ENCODE measurements around the gene MAPRE3.

Gene MAPRE3

DNA sequence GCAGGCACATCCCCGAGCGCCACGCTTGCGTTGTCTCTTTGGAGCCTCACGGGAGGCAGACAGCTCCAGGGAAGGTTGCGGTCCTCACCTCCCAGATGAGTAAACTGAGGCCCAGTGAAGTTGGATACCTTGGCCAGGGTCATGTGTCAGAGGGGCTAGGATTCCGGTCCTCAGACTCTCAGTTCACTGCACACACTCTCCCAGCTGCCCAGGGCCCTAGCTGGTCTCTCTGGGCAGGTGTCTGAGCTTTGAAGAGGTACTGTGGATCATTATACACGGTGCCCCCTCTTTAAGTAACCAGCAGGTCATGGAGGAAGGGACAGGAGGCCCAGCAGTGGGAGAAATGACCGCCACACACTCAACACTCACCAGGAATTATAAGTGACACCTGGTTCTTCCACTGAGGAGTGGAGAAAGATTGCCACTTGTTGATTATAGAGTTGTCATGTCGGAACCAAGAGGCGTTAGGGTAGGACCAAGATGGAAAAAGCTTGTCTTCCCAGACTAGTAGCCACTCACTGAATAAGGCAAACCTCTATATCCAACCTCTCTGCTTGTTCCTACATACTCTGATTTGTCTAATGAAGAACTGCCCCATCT lies 62.9 kb downstream of the MAPRE3 start:
- Histone ChIP-seq H2AFZ (ENCODE audit: low read depth, low read length, severe bottlenecking) (peak overlapping the region; percentile 40), H3K9ac (ENCODE audit: low read length) (peak overlapping the region; percentile 95), H3K36me3 (ENCODE audit: low read length) (no peaks in the 10 kb centered on the region), H3K4me3 (ENCODE audit: insufficient read depth, low read length, poor library complexity, severe bottlenecking) (peak overlapping the region; percentile 91), H3K4me2 (ENCODE audit: low read depth, low read length, poor library complexity, severe bottlenecking) (peak overlapping the region; percentile 97), H4K20me1 (ENCODE audit: low read depth, low read length) (no peaks in the 10 kb centered on the region), H3K79me2 (ENCODE audit: insufficient read depth, low read length) (peaks cover 16% of the 10 kb centered on the region), H3K9me3 (ENCODE audit: insufficient read depth, low read length) (no peaks in the 10 kb centered on the region), H3K9me2 (replicated peaks; ENCODE audit: insufficient read depth, low read length) (no peaks in the 10 kb centered on the region), H3K27ac (ENCODE audit: low read depth, low read length) (0 out of 2 replicates have a peak overlapping the region, but pooled peaks have one; percentile 29), H3F3A (ENCODE audit: insufficient read depth) (no peaks in the 10 kb centered on the region), H3K27me3 (ENCODE audit: low read length) (no peaks in the 10 kb centered on the region)
- no peak for TF ChIP-seq CTCF (IDR thresholded peaks at IDR 0.05; ENCODE audit: insufficient read depth, low read length, poor library complexity, severe bottlenecking)
- TF ChIP-seq EZH2phosphoT487 (conservative IDR thresholded peaks at IDR 0.05; ENCODE audit: low read length) = no peak

- Histone ChIP-seq H3K9me3 (ENCODE audit: insufficient read depth, low read length) (no peaks in the 10 kb centered on the region), H3K9ac (ENCODE audit: low read length) (no peak overlapping the region), H3K27ac (ENCODE audit: low read depth, low read length) (no peak overlapping the region), H2AFZ (ENCODE audit: low read depth, low read length, severe bottlenecking) (no peak overlapping the region), H3K27me3 (ENCODE audit: low read length) (no peaks in the 10 kb centered on the region), H3K9me2 (replicated peaks; ENCODE audit: insufficient read depth, low read length) (no peaks in the 10 kb centered on the region), H3K4me3 (ENCODE audit: insufficient read depth, low read length, poor library complexity, severe bottlenecking) (no peak overlapping the region), H3K36me3 (ENCODE audit: low read length) (no peaks in the 10 kb centered on the region), H3F3A (ENCODE audit: insufficient read depth) (no peaks in the 10 kb centered on the region), H3K4me2 (ENCODE audit: low read depth, low read length, poor library complexity, severe bottlenecking) (no peak overlapping the region), H4K20me1 (ENCODE audit: low read depth, low read length) (no peaks in the 10 kb centered on the region), H3K79me2 (ENCODE audit: insufficient read depth, low read length) (peaks cover 13% of the 10 kb centered on the region)
- TF ChIP-seq EZH2phosphoT487 (conservative IDR thresholded peaks at IDR 0.05; ENCODE audit: low read length) (no peak), CTCF (IDR thresholded peaks at IDR 0.05; ENCODE audit: insufficient read depth, low read length, poor library complexity, severe bottlenecking) (no peak)
Measured at GRCh38 chr2:27038012-27038411, 67.6 kb downstream of the MAPRE3 start.

DNA sequence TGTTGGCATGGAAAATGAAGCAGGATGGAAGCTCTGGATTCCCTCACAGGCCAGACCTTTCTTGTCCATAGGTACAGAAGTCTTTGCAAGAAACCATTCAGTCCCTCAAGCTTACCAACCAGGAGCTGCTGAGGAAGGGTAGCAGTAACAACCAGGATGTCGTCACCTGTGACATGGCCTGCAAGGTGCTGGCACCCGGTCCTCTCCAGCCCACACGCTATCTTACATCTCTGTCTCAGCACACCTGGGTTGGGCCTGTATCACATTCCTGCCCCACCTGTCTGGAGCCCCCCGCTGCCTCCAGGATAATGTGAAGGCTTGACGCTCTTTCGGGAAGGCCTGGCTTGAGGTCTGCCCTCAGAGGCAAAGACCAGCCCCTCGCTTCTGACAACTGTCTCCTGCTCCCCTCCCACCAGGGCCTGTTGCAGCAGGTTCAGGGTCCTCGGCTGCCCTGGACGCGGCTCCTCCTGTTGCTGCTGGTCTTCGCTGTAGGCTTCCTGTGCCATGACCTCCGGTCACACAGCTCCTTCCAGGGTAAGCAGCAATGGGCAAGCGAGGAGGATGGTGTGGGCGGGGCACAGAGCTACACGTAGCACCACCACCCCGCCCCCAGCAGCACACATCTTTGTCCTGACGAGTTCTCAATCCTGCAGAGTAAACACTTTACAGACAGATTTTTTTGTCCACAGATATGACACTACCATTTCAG lies 68.3 kb downstream of the MAPRE3 start:
- no peak overlapping the region for H3K4me3 ChIP-seq (ENCODE audit: insufficient read depth, low read length, poor library complexity, severe bottlenecking)
- H3K9ac ChIP-seq (ENCODE audit: low read length) = no peak overlapping the region
- no peak for TF ChIP-seq CTCF (IDR thresholded peaks at IDR 0.05; ENCODE audit: insufficient read depth, low read length, poor library complexity, severe bottlenecking)
- TF ChIP-seq EZH2phosphoT487 (conservative IDR thresholded peaks at IDR 0.05; ENCODE audit: low read length) = no peak

More for the DNA sequence above, 68.3 kb downstream of the MAPRE3 start:
- no peak overlapping the region for H2AFZ ChIP-seq (ENCODE audit: low read depth, low read length, severe bottlenecking)
- no peaks in the 10 kb centered on the region for H4K20me1 ChIP-seq (ENCODE audit: low read depth, low read length)
- H3F3A ChIP-seq (ENCODE audit: insufficient read depth) = no peaks in the 10 kb centered on the region
- H3K79me2 ChIP-seq (ENCODE audit: insufficient read depth, low read length) = peaks cover 6% of the 10 kb centered on the region
- no peak overlapping the region for H3K4me2 ChIP-seq (ENCODE audit: low read depth, low read length, poor library complexity, severe bottlenecking)
- no peaks in the 10 kb centered on the region for H3K27me3 ChIP-seq (ENCODE audit: low read length)
- H3K9me2 ChIP-seq (replicated peaks; ENCODE audit: insufficient read depth, low read length) = no peaks in the 10 kb centered on the region
- no peaks in the 10 kb centered on the region for H3K9me3 ChIP-seq (ENCODE audit: insufficient read depth, low read length)
- no peaks in the 10 kb centered on the region for H3K36me3 ChIP-seq (ENCODE audit: low read length)
- H3K27ac ChIP-seq (ENCODE audit: low read depth, low read length) = no peak overlapping the region
